ENCODE results near the gene IL18R1. TPM values are rescaled to one million over a fixed set of nuclear protein-coding genes. Genes with fewer than 3 reads are reported as not detected.

Gene IL18R1
- polyA plus RNA-seq, 1 experiment, result 2.5 TPM

GRCh38 chr2:102433973-102434654, 78.5 kb downstream of the IL18R1 start:
- no peak for DNase-seq (ENCODE audit: low read depth, low spot score)
- Histone ChIP-seq H3K4me3 (ENCODE audit: low read depth, low read length) (no peak overlapping the region), H3K9me3 (ENCODE audit: control insufficient read depth, insufficient read depth, low read length) (no peaks in the 10 kb centered on the region), H3K27me3 (ENCODE audit: control insufficient read depth, insufficient read depth, low read length) (no peaks in the 10 kb centered on the region), H3K27ac (ENCODE audit: low read depth, low read length) (no peak overlapping the region)
- TF ChIP-seq, protein P1, sequence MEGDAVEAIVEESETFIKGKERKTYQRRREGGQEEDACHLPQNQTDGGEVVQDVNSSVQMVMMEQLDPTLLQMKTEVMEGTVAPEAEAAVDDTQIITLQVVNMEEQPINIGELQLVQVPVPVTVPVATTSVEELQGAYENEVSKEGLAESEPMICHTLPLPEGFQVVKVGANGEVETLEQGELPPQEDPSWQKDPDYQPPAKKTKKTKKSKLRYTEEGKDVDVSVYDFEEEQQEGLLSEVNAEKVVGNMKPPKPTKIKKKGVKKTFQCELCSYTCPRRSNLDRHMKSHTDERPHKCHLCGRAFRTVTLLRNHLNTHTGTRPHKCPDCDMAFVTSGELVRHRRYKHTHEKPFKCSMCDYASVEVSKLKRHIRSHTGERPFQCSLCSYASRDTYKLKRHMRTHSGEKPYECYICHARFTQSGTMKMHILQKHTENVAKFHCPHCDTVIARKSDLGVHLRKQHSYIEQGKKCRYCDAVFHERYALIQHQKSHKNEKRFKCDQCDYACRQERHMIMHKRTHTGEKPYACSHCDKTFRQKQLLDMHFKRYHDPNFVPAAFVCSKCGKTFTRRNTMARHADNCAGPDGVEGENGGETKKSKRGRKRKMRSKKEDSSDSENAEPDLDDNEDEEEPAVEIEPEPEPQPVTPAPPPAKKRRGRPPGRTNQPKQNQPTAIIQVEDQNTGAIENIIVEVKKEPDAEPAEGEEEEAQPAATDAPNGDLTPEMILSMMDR (IDR thresholded peaks at IDR 0.05; ENCODE audit: low read depth, low read length), result no peak
- POLR2A ChIA-PET, result no interaction called here
- CTCF ChIA-PET, result interaction anchor here (0.7 to 1.6 kb wide), 2 partner anchors 8 to 9 kb away, joined by 3 to 8 read pairs; no protein-coding TSS in a partner anchor

GRCh38 chr2:102434655-102435381, 79.2 kb downstream of the IL18R1 start:
- ChIA-PET CTCF (interaction anchor here (1.6 kb wide), 1 partner anchor 8 kb away, joined by 8 read pairs; no protein-coding TSS in a partner anchor), POLR2A (no interaction called here)
- TF ChIP-seq, protein P1 (IDR thresholded peaks at IDR 0.05; ENCODE audit: low read depth, low read length), result no peak
- no peaks in the 10 kb centered on the region for H3K27me3 ChIP-seq (ENCODE audit: control insufficient read depth, insufficient read depth, low read length)
- H3K4me3 ChIP-seq (ENCODE audit: low read depth, low read length), result no peak overlapping the region
- no peaks in the 10 kb centered on the region for H3K9me3 ChIP-seq (ENCODE audit: control insufficient read depth, insufficient read depth, low read length)
- no peak overlapping the region for H3K27ac ChIP-seq (ENCODE audit: low read depth, low read length)
- no peak for DNase-seq (ENCODE audit: low read depth, low spot score)

DNA sequence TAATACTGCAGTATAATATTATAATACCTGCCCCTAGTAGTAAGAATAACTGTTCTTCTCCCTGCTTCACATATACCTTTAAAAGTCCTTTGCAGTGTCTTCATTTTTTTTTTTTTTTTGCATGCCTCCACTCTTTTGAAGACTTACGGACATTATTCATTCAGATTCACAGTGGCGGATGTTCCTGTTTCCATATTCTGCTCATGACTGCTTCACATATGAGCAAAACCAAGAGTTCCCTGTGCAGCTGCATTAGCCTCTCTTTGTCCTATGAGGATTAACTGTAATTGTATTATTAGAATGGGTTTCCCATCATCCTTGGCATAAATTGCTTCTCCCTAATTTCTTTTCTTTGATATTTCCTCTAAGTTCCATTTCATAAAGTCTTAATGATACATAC, 80.1 kb downstream of the IL18R1 start:
- TF ChIP-seq, protein P1 (IDR thresholded peaks at IDR 0.05; ENCODE audit: low read depth, low read length), result no peak
- POLR2A ChIA-PET, result no interaction called here
- Histone ChIP-seq H3K9me3 (ENCODE audit: control insufficient read depth, insufficient read depth, low read length) (no peaks in the 10 kb centered on the region), H3K4me3 (ENCODE audit: low read depth, low read length) (no peak overlapping the region), H3K27ac (ENCODE audit: low read depth, low read length) (no peak overlapping the region), H3K27me3 (ENCODE audit: control insufficient read depth, insufficient read depth, low read length) (no peaks in the 10 kb centered on the region)
- CTCF ChIA-PET, result no interaction called here
- no peak for DNase-seq (ENCODE audit: low read depth, low spot score)

DNA sequence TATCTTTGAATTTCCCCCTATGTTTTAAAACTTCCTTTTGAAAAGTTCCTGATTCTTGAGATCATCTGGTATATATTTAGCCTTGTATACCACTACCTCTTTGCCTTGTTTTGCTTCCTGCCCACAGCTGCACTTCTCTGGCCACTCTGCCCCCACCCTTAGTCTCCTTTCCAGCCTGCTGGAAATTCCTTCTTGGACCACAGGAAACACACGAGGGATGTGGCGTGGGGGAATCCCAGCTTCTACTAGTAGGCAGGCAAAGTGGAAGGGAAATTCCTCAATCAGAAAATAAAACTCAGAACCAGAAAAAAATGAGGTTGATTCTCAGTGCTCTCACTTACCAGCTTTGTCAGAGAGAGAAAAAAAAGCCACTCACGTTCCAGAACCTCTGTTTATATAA, 80.7 kb downstream of the IL18R1 start:
- H3K27ac ChIP-seq (ENCODE audit: low read depth, low read length), result no peak overlapping the region
- no peaks in the 10 kb centered on the region for H3K27me3 ChIP-seq (ENCODE audit: control insufficient read depth, insufficient read depth, low read length)
- POLR2A ChIA-PET, result no interaction called here
- H3K9me3 ChIP-seq (ENCODE audit: control insufficient read depth, insufficient read depth, low read length), result no peaks in the 10 kb centered on the region
- DNase-seq (ENCODE audit: low read depth, low spot score), result peak; percentile 32
- H3K4me3 ChIP-seq (ENCODE audit: low read depth, low read length), result no peak overlapping the region
- TF ChIP-seq, protein P1 (IDR thresholded peaks at IDR 0.05; ENCODE audit: low read depth, low read length), result no peak
- CTCF ChIA-PET, result interaction anchor here (0.6 to 0.9 kb wide), 2 partner anchors 166 to 416 kb away, joined by 3 to 5 read pairs; no protein-coding TSS in a partner anchor

DNA sequence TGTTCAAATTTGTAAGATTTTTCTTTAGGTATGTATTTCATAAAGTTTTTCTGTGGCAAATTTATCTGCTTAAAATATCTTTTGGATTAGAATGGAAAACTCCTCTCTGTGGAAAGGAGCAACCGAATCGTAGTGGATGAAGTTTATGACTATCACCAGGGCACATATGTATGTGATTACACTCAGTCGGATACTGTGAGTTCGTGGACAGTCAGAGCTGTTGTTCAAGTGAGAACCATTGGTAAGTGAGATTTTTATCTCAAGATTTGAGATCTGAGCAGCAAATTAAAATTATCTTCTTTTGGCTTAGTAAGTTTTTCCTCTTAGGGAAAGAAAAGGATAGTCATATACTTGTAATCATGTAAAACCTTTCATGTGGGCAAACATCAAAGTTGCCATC, 81.5 kb downstream of the IL18R1 start:
- DNase-seq (ENCODE audit: low read depth, low spot score), result no peak

More for the DNA sequence above, 81.5 kb downstream of the IL18R1 start:
- TF ChIP-seq, protein P1 (IDR thresholded peaks at IDR 0.05; ENCODE audit: low read depth, low read length), result no peak
- Histone ChIP-seq H3K4me3 (ENCODE audit: low read depth, low read length) (no peak overlapping the region), H3K9me3 (ENCODE audit: control insufficient read depth, insufficient read depth, low read length) (no peaks in the 10 kb centered on the region), H3K27me3 (ENCODE audit: control insufficient read depth, insufficient read depth, low read length) (no peaks in the 10 kb centered on the region), H3K27ac (ENCODE audit: low read depth, low read length) (no peak overlapping the region)
- POLR2A ChIA-PET, result no interaction called here
- CTCF ChIA-PET, result interaction anchor here (0.9 to 1.9 kb wide), 4 partner anchors 35 to 553 kb away, joined by 3 to 7 read pairs (median 6); partner anchors contain the start of gene IL18R1
